Adrenal gland (tissue), 5 donors: ENCODE data around the gene FOXP3.

Source experiments
- CTCF ChIP-seq, 6 experiments: fragments of 450-650 bp in 4 of 6; fragments of 200-600 bp in 2 of 6; sonication (generic) in 1 of 6; IDR thresholded peaks; 1 replicate in 5 of 6; 2 replicates in 1 of 6; pipeline versions ENCODE4 v1.5.1 to v1.8.0; 2016 to 2021; ENCODE audit warnings: antibody characterized with exemption in 6 of 6, mild to moderate bottlenecking in 2 of 6, moderate library complexity in 1 of 6
- POLR2A ChIP-seq, 2 donors: fragments of 450-650 bp; IDR thresholded peaks; one replicate each; pipeline ENCODE4 v1.6.1; 2017; ENCODE audit warnings: antibody characterized with exemption in 2 of 2, mild to moderate bottlenecking in 2 of 2, moderate library complexity in 1 of 2
- donor health status: DM: no; HTN: no; CAD: no.

DNA sequence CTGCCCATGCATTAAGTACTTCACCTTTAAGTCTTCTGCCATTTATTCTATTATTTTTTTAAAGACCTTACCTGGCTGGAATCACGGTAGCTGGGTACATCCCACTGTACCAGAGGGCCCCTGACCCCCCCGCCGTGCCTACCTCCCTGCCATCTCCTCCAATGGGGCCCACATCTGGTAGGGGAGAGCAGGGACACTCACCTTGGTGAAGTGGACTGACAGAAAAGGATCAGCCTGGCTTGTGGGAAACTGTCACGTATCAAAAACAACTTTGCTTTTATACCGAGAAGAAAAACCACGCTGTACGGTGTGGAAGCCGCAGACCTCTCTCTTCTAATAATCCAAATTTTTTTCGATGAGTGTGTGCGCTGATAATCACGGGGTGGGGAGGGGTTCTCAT lies at the start of gene FOXP3:
- no peak for TF ChIP-seq CTCF (IDR thresholded peaks at IDR 0.05)
- TF ChIP-seq POLR2A (IDR thresholded peaks at IDR 0.05) = no peak
